HG03066 (cell line): ENCODE data around the gene ANP32B.
"Not testable (repeated sequence)": the region's sequence is repeated elsewhere in the genome, so short reads cannot be mapped to it uniquely, and the experiment has no call there.

Source experiments
- ATAC-seq: cut with Tn5 transposase; IDR thresholded peaks from one replicate; pipeline ENCODE4 v1.9.1; 2021; ENCODE audit warnings: low read depth; ENCODE audit not compliant: unreplicated experiment

Gene ANP32B

GRCh38 chr9:97982683-97983588 is at the start of gene ANP32B:
TSS of gene ANP32B (plus strand) at chr9:97983341. CDS start at chr9:97983556, 215 bp downstream.
- peak; percentile 65 for ATAC-seq

- no peak for ATAC-seq
These were observed 48.6 kb upstream of the ANP32B start for GRCh38 chr9:97934321-97935115.

DNA sequence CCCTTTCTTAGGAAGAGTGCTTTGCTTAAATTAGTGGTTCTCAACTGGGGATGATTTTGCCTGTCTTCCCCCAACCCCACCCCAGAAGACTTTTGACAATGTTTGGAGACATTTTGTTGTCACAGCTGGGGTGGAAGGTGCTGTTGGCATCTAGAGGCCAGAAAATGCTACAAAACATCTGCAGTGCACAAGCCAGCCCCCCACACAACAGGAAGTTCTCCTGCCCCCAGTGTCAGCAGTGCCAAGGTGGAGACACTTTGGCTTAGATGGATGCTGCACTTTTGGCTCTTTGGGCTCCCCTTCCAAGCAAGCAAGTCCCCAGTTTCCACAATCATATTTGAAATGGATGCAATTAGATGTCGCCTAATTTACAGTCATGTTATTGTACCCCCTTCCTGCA is 47.9 kb upstream of the ANP32B start:
- no peak for ATAC-seq

DNA sequence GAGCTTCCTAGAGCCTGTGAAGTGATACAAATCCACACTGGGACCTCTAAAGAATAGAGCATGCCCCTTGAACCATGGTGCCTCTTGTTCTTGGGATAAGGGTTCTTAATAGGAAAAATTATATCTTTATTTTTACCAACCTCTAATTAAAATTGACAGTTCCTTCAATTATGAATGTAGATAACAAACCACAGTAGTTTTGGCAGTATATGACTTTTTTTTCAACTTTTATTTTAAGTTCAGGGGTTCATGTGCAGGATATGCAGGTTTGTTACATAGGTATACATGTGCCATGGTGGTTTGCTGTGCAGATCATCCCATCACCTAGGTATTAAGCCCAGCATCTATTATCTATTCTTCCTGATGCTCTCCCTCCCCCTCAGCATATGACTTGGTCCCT is 46.1 kb upstream of the ANP32B start:
- no peak for ATAC-seq

DNA sequence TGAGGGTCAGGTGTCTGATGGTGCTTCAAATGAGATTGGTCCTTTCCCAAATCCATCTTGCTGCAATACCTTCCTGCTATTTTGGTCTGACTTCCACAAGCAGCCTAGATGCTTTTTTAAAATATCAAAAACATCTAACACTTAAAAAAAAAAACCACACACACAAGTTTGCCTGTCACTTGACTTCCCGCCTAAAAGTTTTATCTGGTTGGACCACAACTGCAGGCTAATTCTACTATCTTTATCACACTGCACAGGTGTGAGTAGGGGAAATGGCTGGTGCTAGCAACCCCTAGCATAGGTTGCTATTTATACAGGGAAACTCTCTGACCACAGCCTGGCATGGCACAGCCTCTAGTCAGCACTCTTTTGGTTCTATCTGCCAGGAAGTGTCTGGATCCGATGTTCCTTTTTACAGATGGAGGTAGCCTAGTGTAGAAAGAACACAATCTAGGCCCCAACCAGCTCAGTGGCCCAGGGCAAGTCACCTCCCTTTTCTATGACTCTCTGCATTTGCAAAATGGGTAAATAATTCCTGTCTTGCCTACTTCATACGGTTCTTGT is 45.0 kb upstream of the ANP32B start, which contains the start of gene HEMGN:
Gene HEMGN, minus strand, starts transcription at position 92 of the 564 bp plus-strand sequence. Its CDS starts 36 bp downstream, at position 56.
- ATAC-seq, result no peak

DNA sequence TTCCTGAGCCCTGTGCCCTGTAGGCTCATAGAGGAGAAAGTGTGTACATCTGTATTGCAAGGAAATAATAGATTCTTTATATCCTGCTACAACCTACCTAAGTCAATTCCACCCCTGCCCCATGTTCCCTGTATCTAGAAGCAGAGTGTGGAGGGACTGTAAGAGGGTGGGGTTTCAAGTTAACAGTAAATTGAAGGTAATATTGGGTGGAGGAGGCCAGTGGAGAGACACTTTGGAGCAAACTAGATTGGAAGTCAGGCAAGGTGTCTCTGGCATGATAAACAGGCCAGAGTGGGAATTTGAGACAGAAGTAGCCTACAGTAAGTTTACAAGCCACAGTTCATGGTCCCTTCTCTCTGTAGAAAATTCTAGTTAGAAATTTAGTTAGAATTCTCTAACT is 42.9 kb upstream of the ANP32B start:
- no peak for ATAC-seq

DNA sequence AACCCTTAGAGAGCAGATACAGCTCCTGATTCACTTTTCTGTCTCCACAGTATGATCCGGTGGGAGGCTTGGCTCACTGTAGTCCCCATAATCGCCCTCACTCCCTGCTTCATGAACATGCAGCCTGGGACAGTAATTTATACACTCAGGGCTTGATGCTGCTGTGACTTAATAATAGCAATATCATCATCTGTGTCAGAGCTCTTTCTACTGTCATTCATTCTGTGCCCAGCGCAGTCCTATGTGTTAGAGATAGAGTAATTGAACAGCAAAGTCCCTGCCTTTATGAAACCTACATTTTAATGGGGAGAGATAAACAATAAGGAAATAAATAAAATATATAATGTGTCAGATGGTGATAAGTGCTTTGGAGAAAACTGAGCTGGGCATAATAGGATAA is 42.4 kb upstream of the ANP32B start:
- ATAC-seq, result no peak

DNA sequence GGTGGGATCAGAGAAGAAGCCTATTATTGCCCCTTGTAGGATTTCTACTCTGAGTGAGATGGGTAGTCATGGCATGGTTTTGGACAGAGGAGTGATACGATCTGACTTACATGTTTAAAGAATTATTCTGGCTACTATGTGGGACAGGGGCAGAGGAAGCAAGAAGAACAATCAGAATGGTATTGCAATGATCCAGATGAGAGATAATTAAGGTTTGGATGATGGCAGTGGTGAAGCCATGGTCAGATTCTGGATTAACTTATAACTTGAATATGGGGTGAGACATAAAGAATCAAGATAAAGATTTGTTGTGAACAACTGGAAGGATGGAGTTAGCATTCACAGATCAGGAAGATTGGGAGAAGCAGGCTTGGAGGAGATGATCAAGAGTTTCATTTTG is 41.8 kb upstream of the ANP32B start:
- ATAC-seq, result no peak

DNA sequence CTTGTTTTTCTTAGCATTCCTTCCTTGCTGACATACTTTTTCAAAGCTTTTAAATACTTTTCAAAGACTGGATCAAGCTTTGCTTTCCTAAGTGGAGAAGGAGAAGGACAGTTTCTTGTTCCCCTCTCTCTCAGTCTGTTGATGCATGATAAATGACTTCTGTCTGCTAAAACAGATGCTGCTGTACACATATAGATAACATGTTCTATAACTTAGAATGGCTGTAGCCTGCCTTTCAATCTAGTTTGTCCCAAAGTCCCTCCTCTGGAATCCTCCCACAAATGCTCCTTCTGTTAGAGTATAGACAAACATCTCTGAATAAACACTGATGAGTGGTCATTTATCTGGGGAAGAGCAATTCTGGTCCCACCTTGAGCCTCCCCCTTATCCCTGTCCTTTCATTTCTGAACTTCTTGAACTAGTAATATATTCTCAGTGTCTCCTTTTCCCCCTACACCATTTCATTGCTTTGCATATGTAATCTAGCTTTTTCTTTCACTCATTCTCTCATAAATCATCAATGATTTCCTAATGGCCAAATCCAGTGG is 39.8 kb upstream of the ANP32B start:
- ATAC-seq, result no peak

DNA sequence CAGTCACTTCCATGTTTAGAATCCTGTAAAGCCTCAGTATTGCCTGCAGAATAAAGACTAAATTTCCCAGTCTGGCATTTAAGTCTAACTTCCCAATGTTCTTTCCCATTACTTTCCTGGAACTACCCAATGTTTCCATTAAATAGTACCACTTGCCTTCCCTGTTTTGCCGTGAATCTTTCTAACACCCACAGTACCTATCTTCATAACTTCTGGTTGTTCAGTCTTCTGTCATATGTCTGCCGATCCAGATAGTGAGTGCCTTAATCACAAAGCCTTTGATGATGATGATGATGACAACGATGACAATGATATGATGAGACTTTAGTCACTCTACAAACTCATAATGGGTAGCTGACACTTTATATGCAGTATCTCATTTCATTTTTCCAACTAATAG is 38.5 kb upstream of the ANP32B start:
- no peak for ATAC-seq

DNA sequence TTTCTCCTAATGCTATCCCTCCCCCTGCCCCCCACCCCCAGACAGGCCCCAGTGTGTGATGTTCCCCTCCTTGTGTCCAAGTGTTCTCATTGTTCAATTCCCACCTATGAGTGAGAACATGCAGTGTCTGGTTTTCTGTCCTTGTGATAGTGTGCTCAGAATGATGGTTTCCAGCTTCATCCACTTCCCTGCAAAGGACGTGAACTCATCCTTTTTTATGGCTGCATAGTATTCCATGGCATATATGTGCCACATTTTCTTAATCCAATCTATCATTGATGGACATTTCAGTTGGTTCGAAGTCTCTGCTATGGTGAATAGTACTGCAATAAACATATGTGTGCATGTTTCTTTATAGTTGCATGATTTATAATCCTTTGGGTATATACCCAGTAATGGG is 37.7 kb upstream of the ANP32B start:
- not testable (repeated sequence) for ATAC-seq

- ATAC-seq, result not testable (repeated sequence)
These were observed 36.0 kb upstream of the ANP32B start for GRCh38 chr9:97947094-97947493.

GRCh38 chr9:97950873-97951272 is 32.3 kb upstream of the ANP32B start:
- ATAC-seq, result not testable (repeated sequence)

- no peak for ATAC-seq
These were observed 28.6 kb upstream of the ANP32B start for GRCh38 chr9:97954550-97954989.

DNA sequence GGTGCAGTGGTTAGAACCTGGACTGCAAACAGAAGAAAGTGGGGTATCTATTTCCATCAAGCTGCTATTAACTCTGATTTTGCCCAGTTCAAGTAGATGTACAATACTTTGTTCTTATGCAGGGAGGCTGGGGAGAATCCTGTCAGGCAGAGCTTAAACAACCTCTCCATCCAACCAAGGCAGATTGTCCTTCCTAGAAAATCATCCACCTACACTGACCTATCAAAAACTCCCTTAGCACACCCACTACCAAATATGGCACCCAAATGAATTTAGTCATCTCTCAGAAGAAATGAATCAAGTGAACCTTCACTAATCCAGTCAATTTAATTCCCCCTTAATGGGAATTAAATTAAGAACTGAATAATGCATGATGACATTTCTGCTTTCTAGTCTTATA is 26.8 kb upstream of the ANP32B start:
- no peak for ATAC-seq

DNA sequence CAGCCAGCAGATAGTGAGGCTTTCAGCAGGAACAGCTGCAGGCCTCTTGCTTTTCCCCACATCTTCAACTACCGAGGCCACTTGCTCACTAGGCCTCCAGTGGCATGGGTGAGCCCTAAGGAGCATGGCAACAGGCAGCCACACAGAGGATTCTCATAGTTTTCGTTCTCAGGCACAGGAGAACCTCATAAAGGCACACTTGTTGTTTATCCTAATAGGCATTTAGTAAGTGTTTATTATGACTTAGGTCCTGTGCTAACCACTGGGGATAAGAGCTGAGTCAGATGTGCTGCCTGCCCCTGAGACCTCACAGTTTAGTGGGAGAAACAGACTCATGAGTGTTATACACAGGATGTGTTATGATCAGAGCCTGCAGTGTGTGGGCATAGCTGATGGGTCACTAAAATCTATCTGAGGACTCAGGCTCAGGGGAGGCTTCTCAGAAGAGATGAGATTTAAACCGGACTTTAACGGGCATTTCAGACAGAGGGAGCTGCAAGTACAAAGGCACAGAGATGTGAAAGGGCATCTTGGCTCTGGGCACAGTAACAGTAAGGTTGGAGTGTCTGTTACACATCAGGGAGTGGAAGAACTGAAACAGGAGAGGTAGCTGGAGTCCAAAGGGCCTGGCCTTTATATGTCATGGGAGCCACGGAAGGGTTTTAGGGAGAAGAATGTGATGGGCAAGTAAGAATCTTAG is 24.2 kb upstream of the ANP32B start:
- no peak for ATAC-seq

GRCh38 chr9:97959585-97959984 is 23.6 kb upstream of the ANP32B start:
- ATAC-seq, result no peak

DNA sequence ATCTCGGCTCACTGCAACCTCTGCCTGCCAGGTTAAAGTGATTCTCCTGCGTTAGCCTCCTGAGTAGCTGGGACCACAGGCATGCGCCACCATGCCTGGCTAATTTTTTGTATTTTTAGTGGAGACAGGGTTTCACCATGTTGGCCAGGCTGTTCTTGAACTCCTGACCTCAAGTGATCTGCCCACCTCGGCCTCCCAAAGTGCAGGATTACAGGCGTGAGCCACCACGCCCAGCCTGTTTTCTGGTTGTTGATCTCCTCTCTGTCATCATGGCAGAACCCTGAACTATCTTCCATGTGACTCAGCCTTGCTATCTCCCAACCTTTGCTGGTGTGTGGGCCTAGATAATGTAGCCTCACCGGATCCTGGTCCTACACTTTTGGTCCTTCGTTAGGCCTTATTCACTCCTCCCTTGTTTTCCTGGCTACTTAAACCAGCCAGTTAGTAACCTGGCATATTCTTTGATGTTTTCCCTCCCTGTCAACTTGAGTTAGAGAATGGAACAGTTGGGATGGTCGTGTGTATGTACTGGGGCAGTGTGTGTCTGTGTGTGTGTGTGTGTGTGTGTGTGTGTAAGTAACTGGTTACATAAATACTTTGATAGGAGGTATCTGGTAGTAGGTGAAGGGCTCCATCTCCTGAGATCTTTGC is 22.3 kb upstream of the ANP32B start:
- not testable (repeated sequence) for ATAC-seq

DNA sequence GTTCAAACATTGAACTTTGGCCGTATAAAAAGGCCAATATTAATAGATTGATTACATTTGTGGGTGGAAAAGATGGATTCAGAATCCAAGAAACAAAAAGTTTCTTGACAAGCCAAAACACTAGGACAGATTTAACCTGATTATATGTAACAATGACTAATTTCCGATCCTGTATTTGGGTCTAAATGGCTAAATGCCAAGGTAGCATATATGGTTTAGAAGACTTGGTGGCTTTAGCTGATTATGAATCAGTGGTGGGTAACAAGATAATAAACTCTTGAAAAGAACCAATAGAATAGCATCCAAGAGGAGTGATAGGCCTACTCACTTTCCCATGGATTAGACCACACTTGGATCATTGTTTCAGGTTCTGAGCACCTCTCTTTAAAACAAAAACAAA is 21.8 kb upstream of the ANP32B start:
- no peak for ATAC-seq

- no peak for ATAC-seq
These were observed 21.0 kb upstream of the ANP32B start for GRCh38 chr9:97962136-97962535.
